Stimulated activated CD4-positive, alpha-beta T cell treated with anti-CD3 and anti-CD28 coated beads, Interleukin-2, amount 100 ng/mL, for 4 hours (primary cell): Measurements from ENCODE around the gene COX6A1.
"Not testable (repeated sequence)": the region's sequence is repeated elsewhere in the genome, so short reads cannot be mapped to it uniquely, and the experiment has no call there.

Experiments
- DNase-seq: peaks from one replicate; pipeline ENCODE4 v3.0.0-alpha.2; 2020; ENCODE audit warnings: low read depth

The COX6A1 gene

GRCh38 chr12:120428597-120429229 is 9.2 kb upstream of the COX6A1 start:
- DNase-seq: no peak

GRCh38 chr12:120429368-120429767 is 8.5 kb upstream of the COX6A1 start:
- no peak for DNase-seq

- no peak for DNase-seq
These were observed 5.0 kb upstream of the COX6A1 start for GRCh38 chr12:120432772-120433525.

- DNase-seq: no peak
These were observed 734 bp downstream of the COX6A1 start for GRCh38 chr12:120438495-120439198.

- DNase-seq: peak; percentile 60
These were observed 1.8 kb downstream of the COX6A1 start for GRCh38 chr12:120439646-120440247.

- no peak for DNase-seq
These were observed 6.8 kb downstream of the COX6A1 start for GRCh38 chr12:120444676-120445075.

- DNase-seq: peak; percentile 85
These were observed 8.3 kb downstream of the COX6A1 start, which contains the start of the genes GATC and TRIAP1 for GRCh38 chr12:120445911-120446843. Gene GATC (plus strand): TSS chr12:120446444. CDS start chr12:120446481, 37 bp downstream. Gene TRIAP1 (minus strand): TSS chr12:120446384. CDS start chr12:120446372, 12 bp downstream.

- not testable (repeated sequence) for DNase-seq
These were observed 8.9 kb downstream of the COX6A1 start for GRCh38 chr12:120446844-120447178.

GRCh38 chr12:120447992-120448391 is 10.1 kb downstream of the COX6A1 start:
- DNase-seq: no peak

- DNase-seq: not testable (repeated sequence)
These were observed 14.6 kb downstream of the COX6A1 start for GRCh38 chr12:120452524-120452923.

GRCh38 chr12:120453060-120453750 is 15.3 kb downstream of the COX6A1 start:
- DNase-seq: no peak

- no peak for DNase-seq
These were observed 16.1 kb downstream of the COX6A1 start for GRCh38 chr12:120453977-120454376.

- no peak for DNase-seq
These were observed 17.4 kb downstream of the COX6A1 start for GRCh38 chr12:120455302-120455701.

- no peak for DNase-seq
These were observed 19.2 kb downstream of the COX6A1 start for GRCh38 chr12:120457133-120457532.

- DNase-seq: no peak
These were observed 22.2 kb downstream of the COX6A1 start for GRCh38 chr12:120460157-120460556.

- DNase-seq: no peak
These were observed 24.3 kb downstream of the COX6A1 start for GRCh38 chr12:120462099-120462640.

- DNase-seq: no peak
These were observed 25.8 kb downstream of the COX6A1 start for GRCh38 chr12:120463712-120464111.

GRCh38 chr12:120465756-120466155 is 27.8 kb downstream of the COX6A1 start:
- DNase-seq: no peak

- DNase-seq: peak; percentile 33
These were observed 28.8 kb downstream of the COX6A1 start for GRCh38 chr12:120466560-120467315.

GRCh38 chr12:120467439-120467838 is 29.5 kb downstream of the COX6A1 start:
- DNase-seq: no peak
